ENCODE data around the gene KLHL35. TPM values are rescaled to one million over a fixed set of nuclear protein-coding genes. Genes with fewer than 3 reads are reported as not detected.

KLHL35 gene
- polyA plus RNA-seq, 1 experiment = 0.81 TPM

DNA sequence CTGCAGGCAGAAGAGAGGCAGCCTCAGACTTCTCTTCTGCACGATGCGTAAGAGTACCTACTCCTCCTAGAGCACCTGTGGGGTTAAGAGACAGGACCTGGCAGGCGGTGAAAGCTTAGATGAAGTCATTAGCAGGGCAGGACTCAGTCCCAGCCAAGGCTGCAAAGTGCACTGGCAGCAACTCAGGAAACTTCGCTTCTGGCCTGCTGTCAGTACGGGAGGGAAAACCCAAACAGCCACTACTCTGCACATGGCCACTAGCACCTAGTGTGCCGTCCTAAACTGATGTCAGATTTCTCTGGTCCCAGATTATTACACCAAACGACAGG lies 8.8 kb upstream of the KLHL35 start:
- H3K4me3 ChIP-seq (ENCODE audit: low read depth, low read length) = no peak overlapping the region
- H3K27ac ChIP-seq (ENCODE audit: low read depth, low read length) = no peak overlapping the region
- ChIA-PET CTCF (interaction anchor here (0.7 to 1.5 kb wide), 3 partner anchors 84 to 93 kb away, joined by 3 to 4 read pairs (median 4); partner anchors contain the start of gene GDPD5), POLR2A (no interaction called here)
- H3K27me3 ChIP-seq (ENCODE audit: control insufficient read depth, insufficient read depth, low read length) = peaks cover 23% of the 10 kb centered on the region
- no peaks in the 10 kb centered on the region for H3K9me3 ChIP-seq (ENCODE audit: control insufficient read depth, insufficient read depth, low read length)
- DNase-seq (ENCODE audit: low read depth, low spot score) = no peak
- no peak for TF ChIP-seq CTCF (IDR thresholded peaks at IDR 0.05; ENCODE audit: low read depth, low read length)

DNA sequence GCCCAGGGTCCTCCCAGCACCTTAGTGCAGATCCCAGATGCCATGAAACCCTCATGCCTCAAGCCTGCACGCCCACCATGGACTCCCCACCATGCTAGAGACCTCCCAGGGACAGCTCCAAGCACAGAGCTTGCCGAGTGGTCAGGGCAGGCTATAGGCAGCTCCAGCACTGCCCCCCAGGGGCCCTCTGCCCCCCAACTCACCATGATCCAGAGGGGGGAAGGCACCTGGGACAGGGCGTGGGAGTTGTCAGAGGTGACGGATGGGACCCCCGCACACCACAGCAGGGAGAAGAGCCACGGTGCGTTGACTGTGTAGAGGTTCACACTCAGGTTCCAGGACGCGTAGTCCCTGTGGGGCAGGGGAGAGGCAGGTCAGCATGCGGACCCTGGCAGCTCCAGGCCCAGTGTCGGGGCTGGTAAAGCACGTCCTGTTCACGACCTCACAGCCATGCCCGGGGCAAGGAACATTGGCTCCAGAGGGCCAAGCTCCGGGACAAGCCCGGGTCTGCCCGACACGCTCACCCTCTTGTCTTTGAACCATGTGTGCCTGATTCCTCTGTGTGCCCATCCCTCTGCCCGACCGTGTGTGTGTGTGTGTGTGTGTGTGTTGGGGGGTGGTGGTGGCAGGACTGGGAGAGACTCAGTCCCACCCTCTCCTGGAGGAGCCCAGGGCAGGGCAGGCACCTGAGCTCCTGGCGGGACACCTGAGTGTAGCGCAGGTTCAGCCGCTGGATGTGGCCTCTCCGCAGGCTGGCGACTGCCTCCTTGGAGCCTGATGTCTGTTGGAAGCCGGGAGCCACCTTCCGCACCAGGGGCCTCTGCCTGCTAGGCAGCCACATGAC lies 8.2 kb upstream of the KLHL35 start:
- DNase-seq (ENCODE audit: low read depth, low spot score) = no peak
- POLR2A ChIA-PET = no interaction called here
- CTCF ChIA-PET = interaction anchor here (1.3 to 1.5 kb wide), 3 partner anchors 84 to 91 kb away, joined by 4 read pairs; partner anchors contain the start of gene GDPD5

GRCh38 chr11:75439495-75440120 lies 6.6 kb upstream of the KLHL35 start:
- Histone ChIP-seq H3K27me3 (ENCODE audit: control insufficient read depth, insufficient read depth, low read length) (peaks cover 26% of the 10 kb centered on the region), H3K4me3 (ENCODE audit: low read depth, low read length) (no peak overlapping the region), H3K27ac (ENCODE audit: low read depth, low read length) (no peak overlapping the region), H3K9me3 (ENCODE audit: control insufficient read depth, insufficient read depth, low read length) (no peaks in the 10 kb centered on the region)
- no peak for TF ChIP-seq CTCF (IDR thresholded peaks at IDR 0.05; ENCODE audit: low read depth, low read length)
- POLR2A ChIA-PET = no interaction called here
- no peak for DNase-seq (ENCODE audit: low read depth, low spot score)
- CTCF ChIA-PET = interaction anchor here (1.3 kb wide), 1 partner anchor 92 kb away, joined by 4 read pairs; no protein-coding TSS in a partner anchor

More for the DNA sequence above, 8.2 kb upstream of the KLHL35 start:
- H3K4me3 ChIP-seq (ENCODE audit: low read depth, low read length) = no peak overlapping the region
- no peaks in the 10 kb centered on the region for H3K9me3 ChIP-seq (ENCODE audit: control insufficient read depth, insufficient read depth, low read length)
- H3K27me3 ChIP-seq (ENCODE audit: control insufficient read depth, insufficient read depth, low read length) = peaks cover 23% of the 10 kb centered on the region
- TF ChIP-seq CTCF (IDR thresholded peaks at IDR 0.05; ENCODE audit: low read depth, low read length) = no peak
- H3K27ac ChIP-seq (ENCODE audit: low read depth, low read length) = no peak overlapping the region

GRCh38 chr11:75439026-75439425 lies 6.0 kb upstream of the KLHL35 start:
- TF ChIP-seq CTCF (IDR thresholded peaks at IDR 0.05; ENCODE audit: low read depth, low read length) = no peak
- DNase-seq (ENCODE audit: low read depth, low spot score) = no peak
- no peak overlapping the region for H3K27ac ChIP-seq (ENCODE audit: low read depth, low read length)
- H3K27me3 ChIP-seq (ENCODE audit: control insufficient read depth, insufficient read depth, low read length) = peaks cover 25% of the 10 kb centered on the region
- POLR2A ChIA-PET = no interaction called here
- CTCF ChIA-PET = no interaction called here
- no peaks in the 10 kb centered on the region for H3K9me3 ChIP-seq (ENCODE audit: control insufficient read depth, insufficient read depth, low read length)
- no peak overlapping the region for H3K4me3 ChIP-seq (ENCODE audit: low read depth, low read length)

Measured in AG04450 (cell line).